ENCODE data around the gene ZKSCAN2.
A peak's percentile ranks its signal among the peaks of the same experiment; 100 is the strongest.

ZKSCAN2 gene

GRCh38 chr16:25213709-25214397 lies 43.8 kb downstream of the ZKSCAN2 start:
- no peak for TF ChIP-seq CTCF (IDR thresholded peaks at IDR 0.05; ENCODE audit: low read length, missing control alignments)

GRCh38 chr16:25212636-25213035 lies 45.0 kb downstream of the ZKSCAN2 start:
- TF ChIP-seq CTCF (IDR thresholded peaks at IDR 0.05; ENCODE audit: low read length, missing control alignments): no peak

More at GRCh38 chr16:25213709-25214397, 43.8 kb downstream of the ZKSCAN2 start:
- H3K4me3 ChIP-seq (replicated peaks; ENCODE audit: low read depth, low read length): no peak overlapping the region
- DNase-seq (ENCODE audit: low read depth): no peak

GRCh38 chr16:25210758-25211157 lies 46.9 kb downstream of the ZKSCAN2 start:
- H3K4me3 ChIP-seq (replicated peaks; ENCODE audit: low read depth, low read length): no peak overlapping the region
- peak; percentile 56 for DNase-seq (ENCODE audit: low read depth)
- no peak for TF ChIP-seq CTCF (IDR thresholded peaks at IDR 0.05; ENCODE audit: low read length, missing control alignments)

More at GRCh38 chr16:25212636-25213035, 45.0 kb downstream of the ZKSCAN2 start:
- DNase-seq (ENCODE audit: low read depth): no peak
- H3K4me3 ChIP-seq (replicated peaks; ENCODE audit: low read depth, low read length): no peak overlapping the region

GRCh38 chr16:25199457-25199856 lies 58.2 kb downstream of the ZKSCAN2 start:
- DNase-seq (ENCODE audit: low read depth): no peak
- no peak for TF ChIP-seq CTCF (IDR thresholded peaks at IDR 0.05; ENCODE audit: low read length, missing control alignments)
- no peak overlapping the region for H3K4me3 ChIP-seq (replicated peaks; ENCODE audit: low read depth, low read length)

- H3K4me3 ChIP-seq (replicated peaks; ENCODE audit: low read depth, low read length): no peak overlapping the region
- no peak for DNase-seq (ENCODE audit: low read depth)
- TF ChIP-seq CTCF (IDR thresholded peaks at IDR 0.05; ENCODE audit: low read length, missing control alignments): no peak
Observed at GRCh38 chr16:25198021-25198420, 59.6 kb downstream of the ZKSCAN2 start.

GRCh38 chr16:25194273-25194878 lies 63.3 kb downstream of the ZKSCAN2 start:
- TF ChIP-seq CTCF (IDR thresholded peaks at IDR 0.05; ENCODE audit: low read length, missing control alignments): no peak
- no peak for DNase-seq (ENCODE audit: low read depth)
- H3K4me3 ChIP-seq (replicated peaks; ENCODE audit: low read depth, low read length): no peak overlapping the region

Measured in fibroblast of pulmonary artery (primary cell).